Esophagus mucosa (tissue), 1 donor: ENCODE measurements around the gene PFKL. TPM values are rescaled to one million over a fixed set of nuclear protein-coding genes. Genes with fewer than 3 reads are reported as not detected.
"Not testable (repeated sequence)": the region's sequence is repeated elsewhere in the genome, so short reads cannot be mapped to it uniquely, and the experiment has no call there.

ENCODE experiments used
- ATAC-seq: fragments of 200-7000 bp; cut with Tn5 transposase; one replicate; pipeline ENCODE4 v1.9.1; 2020
- total RNA-seq: library from RNA; stranded (reverse); gene quantifications from one replicate; pipeline ENCODE4 v1.2.4, GENCODE V29; 2023
- donor health status: DM: yes; HTN: yes; CAD: no.

PFKL gene
- total RNA-seq, 1 donor from 2014 or later = 104 TPM

DNA sequence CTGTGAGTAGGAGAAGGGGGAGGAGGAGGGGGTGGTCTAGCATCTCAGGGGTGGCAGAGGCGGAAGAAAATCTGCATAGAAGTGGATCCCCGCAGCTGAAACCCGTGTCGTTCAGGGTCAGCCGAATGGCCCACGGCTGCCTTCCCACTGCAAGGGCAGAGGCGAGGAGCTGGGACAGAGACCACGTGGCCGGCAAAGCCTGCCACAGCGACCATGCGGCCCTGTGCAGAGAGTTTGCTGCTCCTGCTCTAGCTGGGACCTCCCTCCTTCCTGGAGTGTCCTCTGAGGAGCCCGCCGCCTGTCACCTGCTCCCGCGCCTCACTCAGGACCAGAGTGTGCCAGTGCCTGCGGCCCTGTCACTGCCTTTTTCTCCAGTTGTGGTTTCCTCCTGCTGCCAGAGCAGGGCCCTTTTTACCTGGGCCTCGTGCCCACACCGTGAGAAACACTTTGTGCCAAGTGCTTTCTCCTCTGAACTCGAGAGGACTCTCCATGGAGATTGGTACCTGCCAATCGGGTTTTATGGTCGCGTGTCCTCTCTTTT is 48.1 kb downstream of the PFKL start:
- no peak for ATAC-seq

DNA sequence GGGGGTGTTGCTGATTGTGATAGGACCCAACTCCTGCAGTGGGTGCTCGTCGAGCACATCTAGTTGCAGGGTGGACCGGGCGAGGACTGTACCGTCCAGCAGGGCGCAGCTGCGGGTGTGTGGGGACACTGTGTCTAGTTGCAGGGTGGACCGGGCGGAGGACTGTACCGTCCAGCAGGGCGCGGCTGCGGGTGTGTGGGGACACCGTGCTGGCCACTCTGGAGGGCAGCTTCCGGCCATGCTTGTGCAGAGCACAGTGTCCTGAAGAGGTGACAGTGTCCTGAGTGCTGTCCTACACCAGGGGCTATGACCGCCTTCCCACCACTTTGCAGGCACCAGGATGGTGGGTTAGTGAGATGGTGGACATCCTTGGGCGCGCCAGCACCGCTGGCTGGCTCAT is 49.0 kb downstream of the PFKL start:
- ATAC-seq = no peak

DNA sequence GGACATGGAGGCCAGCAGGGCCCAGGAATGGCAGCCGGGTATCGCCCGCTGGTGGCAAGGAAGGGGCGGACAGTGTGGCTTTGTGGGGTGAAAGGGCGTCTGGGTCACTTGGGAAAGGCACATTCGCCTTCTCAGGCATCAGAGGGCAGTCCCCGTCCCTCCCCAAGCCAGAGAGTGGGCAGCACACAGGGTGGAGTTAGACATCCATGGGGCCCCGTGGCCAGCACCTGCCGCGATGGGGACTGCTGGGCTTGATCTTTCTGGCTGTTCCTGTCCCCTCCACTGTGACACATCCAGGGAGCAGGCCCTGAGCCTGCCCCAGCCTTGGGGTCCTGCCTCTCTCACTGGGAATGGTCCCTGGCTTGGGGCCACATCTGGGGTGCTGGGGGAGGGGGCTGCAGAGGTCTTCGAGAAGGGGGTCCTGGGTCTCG is 49.6 kb downstream of the PFKL start:
- ATAC-seq = no peak

DNA sequence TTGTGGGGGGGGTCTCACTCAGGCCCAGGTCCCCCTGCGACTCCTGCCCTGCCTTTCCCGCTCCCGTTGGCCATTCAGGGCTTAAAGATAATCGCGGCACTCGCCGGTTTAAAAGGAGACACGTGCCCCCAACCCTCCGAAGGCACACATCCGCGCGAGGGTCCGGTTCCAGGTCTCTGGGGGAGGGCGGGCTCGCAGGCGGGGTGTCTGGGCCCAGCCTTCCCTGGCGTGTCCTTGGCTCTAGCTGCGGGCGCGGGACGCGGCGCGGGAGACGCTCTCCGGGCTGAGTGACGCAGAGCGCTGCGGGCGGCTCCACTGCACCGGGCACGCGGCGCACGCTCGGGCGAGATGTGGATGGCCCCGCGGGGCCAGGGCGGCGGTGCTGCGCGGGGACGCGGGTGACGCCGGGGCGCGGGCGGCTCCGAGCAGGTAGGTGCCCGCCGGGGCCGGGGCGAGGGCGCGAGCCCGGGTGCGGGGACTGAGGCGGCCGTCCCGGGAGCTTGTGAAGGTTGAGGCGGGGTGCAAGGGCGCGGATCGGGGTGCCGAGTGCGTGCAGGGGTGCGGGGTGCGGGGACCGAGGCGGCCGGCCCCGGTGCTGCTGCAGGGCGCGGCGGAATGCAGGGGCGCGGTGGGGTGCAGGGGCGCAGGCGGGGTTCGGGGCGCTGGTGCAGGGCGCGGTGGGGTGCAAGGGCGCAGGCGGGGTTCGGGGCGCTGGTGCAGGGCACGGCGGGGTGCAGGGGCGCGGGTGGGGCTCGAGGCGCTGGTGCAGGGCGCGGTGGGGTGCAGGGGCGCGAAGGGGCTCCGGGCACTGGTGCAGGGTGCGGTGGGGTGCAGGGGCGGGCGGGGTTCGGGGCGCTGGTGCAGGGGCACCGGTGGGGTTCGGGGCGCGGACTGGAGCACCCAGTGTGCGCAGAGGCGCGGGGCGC is 50.3 kb downstream of the PFKL start:
- ATAC-seq = no peak

DNA sequence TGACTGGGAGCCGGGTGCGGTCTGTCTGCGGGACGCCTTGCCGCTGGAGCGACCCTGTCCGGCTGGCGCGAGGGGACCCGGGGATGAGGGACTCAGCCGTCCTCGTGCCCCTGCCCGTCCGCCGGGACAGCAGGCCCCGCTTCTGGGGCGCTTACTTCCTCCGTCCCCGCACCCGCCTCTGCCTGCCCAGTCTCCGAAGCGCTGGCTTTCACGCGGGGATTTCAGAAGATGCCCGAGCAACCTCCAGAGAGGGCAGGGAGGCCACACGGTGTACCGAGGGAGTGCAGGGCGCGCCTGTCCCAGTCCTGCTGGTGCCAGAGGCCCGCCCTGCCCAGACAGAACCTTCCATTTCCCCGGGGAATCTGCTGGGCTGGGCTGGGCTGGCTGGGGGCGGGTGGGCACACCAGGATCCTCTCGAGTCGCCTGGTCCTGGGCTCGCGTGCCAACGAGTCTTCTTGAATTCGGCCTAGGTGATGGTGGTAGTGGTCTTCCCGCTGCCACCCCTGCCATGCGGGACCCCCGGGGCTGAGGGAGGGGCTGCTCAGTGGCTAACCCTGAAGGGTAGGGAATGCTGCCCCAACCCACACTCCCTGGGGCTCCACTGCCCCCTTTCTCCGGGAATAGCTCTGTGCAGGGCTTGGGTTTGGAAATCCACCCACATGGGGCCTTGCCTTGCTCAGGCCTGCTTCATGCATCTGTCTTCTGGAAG is 51.1 kb downstream of the PFKL start:
- no peak for ATAC-seq

DNA sequence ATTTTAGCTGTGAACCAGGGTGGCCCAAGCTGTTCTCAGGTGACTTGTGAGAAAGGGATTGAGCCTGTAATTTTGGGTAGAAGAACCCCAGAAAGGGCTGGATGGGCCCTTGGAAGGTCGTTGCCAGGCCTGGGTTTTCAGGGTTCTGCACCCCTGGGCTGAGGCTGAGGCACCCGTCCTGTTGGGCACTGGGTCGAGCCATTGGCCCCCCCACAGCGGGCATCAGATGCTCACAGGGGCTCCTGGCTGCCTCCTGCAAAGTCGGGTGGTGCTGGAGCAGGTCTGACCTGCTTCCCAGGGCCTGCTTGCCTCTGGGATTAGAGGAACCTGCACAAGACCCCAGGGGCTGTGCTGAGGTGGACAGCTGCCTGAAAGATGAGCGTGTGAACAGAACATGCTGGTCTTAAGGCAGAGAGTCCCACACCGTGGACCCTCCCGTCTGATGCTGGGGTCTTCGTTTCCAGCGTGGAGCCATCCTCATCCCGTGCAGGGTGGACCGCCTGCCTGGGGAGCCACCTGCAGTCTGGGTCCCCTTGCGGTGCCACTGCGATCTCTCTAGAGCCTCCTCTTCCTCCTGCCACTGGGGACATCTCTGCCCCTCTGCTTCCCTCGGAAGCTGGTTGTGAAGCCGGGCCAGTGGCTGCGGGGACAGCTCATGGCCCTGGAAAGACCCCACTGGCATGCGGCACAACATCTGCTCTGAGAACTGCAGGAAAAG is 51.8 kb downstream of the PFKL start:
- no peak for ATAC-seq

DNA sequence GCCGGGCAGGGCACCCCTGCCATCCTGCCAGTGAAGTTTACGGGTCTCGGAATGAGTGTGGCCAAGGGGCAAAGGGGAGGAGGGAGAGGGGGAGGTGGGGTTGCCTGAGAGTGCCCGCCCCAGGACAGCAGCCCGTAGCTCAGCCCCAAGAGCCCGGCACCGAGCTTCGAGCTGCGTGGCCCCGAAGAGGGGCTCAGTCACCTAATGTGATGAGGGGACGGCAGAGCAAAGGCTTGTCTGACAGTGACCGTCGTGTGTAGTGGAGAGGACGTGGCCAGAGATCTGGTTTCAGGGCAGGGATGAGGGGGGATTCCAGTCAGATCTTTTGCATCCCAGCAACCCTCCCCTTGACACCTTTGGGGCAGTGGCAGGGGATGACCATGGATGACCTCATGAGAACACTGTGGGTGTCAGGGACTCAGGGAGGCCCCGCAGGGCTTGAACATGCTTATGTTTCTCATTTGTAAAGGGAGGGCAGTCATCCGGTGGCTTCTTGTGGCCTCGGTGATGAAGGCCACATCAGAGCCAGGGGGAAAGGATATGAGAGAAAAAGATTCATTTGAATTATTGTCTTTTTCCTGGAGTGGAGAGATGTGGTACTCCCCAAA is 52.5 kb downstream of the PFKL start:
- ATAC-seq = no peak

DNA sequence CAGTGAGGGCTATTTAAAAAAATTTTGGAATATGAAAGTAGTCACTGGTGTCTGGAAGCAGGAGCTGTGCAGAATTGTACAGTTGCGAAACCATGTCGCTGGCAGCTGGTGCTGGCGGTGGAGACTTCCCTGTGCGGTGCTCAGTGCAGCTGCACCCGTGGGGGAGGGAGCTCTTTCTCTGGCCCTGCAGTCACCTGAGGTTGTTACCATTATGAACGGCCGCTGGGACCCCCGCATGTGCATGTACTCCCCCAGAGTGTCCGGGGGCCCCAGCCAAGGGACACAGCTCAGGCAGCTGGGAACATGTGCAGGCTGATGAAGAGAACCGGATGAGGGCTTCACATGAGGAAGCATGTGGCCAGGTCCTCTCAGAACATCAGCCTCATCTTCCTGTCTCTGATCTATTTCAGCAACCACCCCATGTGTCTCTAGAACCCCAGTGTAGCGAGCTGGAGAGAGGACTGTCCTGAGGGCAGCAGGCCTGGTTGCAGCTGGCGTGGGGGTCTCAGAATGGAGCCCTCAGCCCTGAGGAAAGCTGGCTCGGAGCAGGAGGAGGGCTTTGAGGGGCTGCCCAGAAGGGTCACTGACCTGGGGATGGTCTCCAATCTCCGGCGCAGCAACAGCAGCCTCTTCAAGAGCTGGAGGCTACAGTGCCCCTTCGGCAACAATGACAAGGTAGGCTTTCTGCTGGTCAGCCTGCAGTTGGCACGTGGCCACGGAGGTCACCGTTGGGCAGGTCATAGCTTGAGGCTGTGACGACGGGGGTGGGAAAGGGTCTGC is 53.5 kb downstream of the PFKL start, which contains the start of gene TRPM2:
TSS of gene TRPM2 (plus strand) at position 431 of the 780 bp plus-strand sequence. CDS start at position 511, 80 bp downstream.
- peak; percentile 19 for ATAC-seq

DNA sequence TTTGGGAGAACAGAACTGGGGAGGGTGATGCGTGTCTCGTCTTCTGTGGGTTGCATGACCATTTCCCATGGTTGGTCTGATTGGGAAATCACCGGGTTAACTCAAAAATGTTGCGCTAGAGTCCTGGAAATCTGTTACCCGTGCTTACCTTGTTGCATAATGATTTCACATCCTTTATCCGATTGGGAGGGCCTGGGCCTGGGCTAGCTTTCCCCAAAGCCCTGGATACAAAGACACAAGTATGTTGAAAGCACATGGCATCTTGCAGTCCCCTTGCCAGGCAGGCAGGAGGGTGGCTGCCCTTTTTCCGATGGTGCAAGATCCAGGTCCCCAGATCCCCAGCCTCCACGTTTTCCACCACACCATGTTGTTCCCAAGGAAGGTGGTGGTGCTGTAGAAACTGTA is 54.1 kb downstream of the PFKL start:
- ATAC-seq = no peak

DNA sequence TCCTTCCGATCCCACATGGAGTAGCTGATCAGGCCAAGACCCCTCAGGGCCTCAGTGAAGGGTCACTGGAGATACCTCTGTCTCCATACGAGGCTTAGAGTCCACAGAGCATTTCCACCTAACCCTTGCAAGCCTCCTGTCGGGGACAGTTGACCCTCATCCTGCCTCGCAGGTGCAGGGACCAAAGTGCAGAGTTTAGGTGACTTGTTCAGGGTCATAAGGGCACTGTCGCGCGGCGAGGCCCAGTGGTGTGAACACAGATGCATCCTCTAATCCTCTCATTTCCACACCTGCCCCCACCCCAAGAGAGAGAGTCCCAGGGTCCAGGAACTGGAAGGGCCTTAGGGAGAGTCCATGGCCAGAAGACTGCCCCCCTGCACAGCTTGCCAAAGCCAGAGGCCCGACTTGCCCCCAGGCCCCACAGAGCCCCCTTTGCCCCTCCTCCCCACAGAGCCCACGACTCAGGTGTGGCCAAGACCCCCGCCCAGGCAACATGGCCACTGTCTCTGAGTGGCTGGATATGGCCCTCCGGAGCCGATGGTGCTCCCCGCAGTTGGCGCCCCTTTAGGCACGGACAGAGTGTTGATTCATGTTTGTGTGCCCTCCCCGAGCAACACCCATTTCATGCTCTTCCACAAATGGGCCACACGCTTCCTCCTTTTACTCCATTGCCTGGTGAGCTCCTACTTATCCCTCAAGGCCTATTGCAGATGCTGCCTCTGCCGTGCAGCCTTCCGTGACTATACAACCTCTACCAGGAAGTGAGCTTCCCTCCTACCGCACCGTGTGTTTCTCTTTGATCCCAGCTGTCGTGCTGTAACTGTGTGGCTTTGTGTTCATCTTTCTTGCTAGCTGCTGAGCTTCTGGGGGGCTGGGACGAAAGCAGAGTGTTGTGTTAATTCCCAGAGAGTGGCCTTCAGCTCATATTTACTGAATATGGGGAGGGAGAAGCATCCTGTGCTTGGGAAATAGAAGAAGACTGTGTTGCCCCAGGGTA is 55.2 kb downstream of the PFKL start:
- ATAC-seq = no peak

DNA sequence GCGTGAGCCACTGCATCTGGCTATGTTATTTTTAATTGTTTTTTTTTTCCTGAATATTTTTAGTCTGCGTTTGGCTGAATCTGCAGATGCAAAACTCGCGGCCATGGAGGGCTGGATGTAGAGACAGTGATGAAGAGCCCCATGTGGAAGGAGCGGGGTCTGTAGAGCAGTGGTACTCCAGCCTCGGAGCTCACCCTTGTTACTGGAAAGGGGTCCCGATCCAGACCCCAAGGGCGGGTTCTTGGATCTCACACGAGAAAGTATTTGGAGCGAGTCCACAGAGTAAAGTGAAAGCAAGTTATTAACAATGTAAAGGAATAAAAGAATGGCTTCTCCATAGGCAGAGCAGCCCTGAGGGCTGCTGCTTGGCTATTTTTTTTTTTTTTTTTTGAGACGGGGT is 56.3 kb downstream of the PFKL start:
- ATAC-seq = no peak

DNA sequence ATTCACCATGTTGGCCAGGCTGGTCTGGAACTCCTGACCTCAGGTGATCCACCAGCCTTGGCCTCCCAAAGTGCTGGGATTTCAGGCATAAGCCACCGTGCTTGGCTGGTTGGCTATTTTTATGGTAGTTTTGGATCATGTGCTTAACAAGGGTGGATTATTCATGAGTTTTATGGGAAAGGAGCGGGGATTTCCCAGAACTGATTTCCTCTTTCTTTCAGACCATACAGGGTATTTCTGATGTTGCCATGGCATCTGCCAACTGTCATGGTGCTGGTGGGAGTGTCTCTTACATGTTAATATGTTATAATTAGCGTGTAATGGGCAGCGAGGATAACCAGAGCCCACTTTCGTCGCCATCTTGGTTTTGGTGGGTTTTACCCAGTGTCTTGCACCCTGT is 56.8 kb downstream of the PFKL start:
- no peak for ATAC-seq

DNA sequence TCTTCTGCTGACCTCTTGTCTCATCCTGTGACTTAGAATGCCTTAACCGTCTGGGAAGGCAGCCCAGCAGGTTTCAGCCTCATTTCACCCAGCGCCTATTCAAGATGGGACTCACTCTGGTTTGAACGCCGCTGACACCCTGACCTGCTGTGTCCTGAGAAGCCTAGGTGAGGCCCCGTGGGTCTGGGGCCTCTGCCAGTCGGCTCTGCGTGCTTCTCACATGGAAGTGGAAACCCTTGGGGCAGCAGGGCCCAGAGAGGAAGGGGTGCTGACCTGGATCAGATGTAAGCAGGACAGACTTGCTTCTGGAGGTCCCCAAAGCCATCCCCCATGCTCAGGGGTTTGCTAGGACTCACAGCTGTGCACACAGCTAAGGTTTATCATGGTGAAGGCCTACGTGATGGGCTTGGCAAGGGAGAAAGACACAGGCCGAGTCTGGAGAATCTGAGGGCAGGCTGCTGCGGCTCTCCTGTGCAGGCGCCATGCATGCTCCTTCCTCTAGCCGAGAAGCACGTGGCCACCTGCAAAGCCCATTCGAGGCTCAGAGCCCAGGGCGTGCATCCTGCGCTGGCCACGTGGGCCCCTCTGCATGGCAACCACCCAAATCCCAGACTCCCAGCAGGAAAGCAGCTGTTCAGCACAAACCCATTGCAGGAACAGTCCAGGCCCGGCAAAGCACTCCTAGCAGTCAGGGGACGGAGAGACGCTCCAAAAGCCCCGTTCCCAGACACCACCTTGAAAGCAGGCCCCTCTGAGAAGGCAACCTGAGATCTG is 57.4 kb downstream of the PFKL start:
- ATAC-seq = no peak

DNA sequence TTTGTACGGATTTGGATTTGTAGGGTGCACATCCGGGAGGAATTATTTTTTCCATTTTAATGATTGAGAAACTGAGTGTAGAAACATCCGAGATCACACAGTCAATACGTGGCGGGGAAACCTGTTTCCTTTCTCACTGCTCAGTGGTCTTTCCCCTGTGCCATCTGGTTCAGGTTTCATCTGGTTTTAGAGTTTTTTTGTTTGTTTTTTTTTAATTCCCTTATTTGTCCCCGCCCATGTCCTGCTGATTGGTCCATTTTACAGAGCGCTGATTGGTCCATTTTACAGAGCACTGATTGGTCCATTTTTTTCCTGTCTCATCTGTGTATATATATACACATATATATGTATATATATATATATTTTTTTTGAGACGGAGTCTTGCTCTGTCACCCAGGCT is 59.5 kb downstream of the PFKL start:
- ATAC-seq = no peak

DNA sequence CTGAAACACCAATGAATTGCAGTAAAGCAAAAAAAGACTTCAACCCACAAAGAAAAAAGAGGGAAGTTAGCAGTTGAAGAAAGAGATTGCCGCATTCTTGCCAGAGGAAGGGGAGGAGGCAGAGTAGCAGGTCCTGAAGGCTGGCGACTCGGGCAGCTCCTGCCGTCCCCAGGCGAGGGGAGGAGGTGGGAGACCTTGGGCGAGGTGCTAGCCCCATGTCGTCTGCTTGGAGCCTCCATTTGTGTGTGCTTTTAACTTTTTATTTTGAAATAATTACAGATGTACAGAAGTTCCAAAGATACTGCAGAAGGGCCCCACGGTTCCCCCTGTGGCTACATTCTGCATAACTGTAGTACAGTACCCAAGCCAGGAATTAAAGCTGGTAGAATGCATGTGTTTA is 60.3 kb downstream of the PFKL start:
- ATAC-seq = no peak

DNA sequence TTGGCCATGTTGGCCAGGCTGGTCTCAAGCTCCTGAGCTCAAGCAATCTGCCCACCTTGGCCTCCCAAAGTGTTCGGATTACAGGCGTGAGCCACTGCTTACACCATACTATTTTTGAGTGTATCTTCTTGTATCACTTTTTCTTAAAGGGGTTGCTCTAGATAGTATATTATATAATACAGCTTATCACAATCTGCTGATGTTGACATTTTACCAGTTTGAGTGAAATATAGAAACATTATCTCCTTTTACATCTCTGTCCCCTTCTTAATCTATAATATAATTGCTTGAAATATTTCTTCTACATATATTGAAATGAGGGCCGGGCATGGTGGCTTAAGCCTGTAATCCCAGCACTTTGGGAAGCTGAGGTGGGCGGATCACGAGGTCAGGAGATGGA is 62.0 kb downstream of the PFKL start:
- ATAC-seq = not testable (repeated sequence)

DNA sequence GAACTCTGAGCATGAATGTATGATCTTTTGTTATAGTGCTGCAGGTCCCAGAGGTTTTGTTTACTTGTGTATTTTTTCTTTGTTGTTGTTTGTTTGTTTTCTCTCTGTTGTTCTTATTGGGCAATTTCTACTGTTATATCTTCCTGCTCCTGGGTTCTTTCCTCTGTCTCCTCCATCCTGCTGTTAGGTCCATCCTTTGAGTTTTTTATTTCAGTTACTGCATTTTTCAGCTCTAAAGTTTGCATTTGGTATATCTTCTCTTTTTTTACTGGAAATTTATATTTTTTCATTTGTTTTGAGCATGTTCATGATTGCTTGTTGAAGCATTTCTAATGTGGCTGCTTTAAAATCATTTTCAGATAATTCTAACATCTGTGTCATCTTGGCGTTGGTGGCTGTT is 63.4 kb downstream of the PFKL start:
- ATAC-seq = no peak

DNA sequence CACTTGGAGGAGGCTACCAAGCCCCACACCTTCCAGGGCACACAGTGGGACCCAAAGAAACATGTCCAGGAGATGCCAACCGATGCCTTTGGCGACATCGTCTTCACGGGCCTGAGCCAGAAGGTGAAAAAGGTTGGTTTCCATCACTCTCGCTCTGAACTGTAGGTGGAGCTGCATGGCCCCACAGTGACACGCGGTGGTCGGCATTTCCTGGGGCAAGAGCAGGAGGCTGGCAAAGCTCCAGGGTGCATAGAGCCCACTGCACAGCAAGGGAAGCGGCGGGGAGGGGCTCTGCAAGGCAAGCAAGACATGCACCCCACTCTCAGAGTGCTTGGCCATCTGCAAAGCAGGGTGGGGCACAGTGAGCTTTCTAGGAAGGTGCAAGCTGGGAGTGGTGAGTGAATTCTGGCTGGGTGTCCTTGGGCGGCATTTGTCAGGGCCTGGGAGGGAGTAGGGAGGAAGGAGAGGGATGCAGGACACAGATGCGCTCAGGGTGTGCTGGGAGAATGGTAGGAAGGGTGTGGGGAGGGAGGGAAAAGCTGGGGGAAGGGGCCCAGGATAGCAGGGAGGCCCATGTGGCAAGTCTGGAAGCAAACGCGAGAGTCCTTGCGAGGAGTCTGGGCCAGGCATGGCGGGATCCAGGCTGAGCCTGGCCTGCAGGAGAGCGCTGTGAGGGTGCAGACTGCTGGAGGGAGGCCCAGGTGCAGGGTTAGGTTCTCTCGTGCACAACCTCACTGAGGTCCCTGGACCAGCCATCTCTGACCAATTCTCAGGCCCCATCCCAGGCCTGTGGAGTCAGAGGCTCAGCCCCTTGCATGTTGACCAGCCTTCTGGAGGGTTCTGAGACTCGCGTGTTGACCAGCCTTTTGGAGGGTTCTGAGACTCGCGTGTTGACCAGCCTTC is 64.5 kb downstream of the PFKL start:
- no peak for ATAC-seq
